ENCODE data around the gene XBP1. TPM values are rescaled to one million over a fixed set of nuclear protein-coding genes. Genes with fewer than 3 reads are reported as not detected.
"Not testable (repeated sequence)": the region's sequence is repeated elsewhere in the genome, so short reads cannot be mapped to it uniquely, and the experiment has no call there.

Gene XBP1
- polyA plus RNA-seq, 1 experiment = 205 TPM

DNA sequence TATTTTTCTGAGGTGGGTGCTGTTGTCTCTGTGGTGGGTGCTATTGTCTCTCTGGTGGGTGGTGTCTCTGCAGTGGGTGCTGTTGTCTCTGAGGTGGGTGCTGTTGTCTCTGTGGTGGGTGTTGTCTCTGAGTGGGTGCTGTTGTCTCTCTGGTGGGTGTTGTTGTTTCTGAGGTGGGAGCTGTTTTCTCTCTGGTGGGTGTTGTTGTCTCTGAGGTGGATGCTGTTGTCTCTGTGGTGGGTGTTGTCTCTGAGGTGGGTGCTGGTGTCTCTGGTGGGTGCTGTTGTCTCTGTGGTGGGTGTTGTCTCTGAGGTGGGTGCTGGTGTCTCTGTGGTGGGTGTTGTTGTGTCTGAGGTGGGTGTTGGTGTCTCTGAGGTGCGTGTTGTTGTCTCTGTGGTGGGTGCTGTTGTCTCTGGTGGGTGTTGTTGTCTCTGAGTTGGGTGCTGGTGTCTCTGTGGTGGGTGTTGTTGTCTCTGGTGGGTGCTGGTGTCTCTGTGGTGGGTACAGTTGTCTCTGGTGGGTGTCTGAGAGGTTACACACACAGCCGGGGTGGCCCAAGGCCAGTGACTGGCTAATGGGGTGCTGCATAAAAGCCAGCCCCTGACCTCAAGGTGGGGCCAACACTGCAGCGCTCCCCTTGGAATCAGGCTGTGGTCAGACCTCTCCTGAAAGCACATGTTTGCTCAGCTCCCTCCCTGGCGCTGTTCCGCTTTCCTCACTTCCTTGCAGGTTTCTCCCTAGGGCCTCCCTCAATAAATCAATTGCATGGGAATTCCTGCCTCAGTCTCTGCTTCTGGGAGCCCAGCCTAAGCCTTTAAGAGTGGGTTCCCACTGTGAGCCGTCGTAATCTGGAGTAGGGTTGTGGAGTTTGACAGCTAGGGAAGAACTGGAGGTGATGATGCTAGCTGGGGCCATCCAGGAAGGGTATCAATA, 31.0 kb upstream of the XBP1 start:
- DNase-seq (ENCODE audit: low read depth, low spot score) = no peak
- POLR2A ChIA-PET = no interaction called here
- TF ChIP-seq, protein P1, sequence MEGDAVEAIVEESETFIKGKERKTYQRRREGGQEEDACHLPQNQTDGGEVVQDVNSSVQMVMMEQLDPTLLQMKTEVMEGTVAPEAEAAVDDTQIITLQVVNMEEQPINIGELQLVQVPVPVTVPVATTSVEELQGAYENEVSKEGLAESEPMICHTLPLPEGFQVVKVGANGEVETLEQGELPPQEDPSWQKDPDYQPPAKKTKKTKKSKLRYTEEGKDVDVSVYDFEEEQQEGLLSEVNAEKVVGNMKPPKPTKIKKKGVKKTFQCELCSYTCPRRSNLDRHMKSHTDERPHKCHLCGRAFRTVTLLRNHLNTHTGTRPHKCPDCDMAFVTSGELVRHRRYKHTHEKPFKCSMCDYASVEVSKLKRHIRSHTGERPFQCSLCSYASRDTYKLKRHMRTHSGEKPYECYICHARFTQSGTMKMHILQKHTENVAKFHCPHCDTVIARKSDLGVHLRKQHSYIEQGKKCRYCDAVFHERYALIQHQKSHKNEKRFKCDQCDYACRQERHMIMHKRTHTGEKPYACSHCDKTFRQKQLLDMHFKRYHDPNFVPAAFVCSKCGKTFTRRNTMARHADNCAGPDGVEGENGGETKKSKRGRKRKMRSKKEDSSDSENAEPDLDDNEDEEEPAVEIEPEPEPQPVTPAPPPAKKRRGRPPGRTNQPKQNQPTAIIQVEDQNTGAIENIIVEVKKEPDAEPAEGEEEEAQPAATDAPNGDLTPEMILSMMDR (IDR thresholded peaks at IDR 0.05; ENCODE audit: low read depth, low read length) = no peak
- CTCF ChIA-PET = interaction anchor here (1.1 to 4.4 kb wide), 4 partner anchors 14 to 230 kb away, joined by 4 to 26 read pairs (median 6); no protein-coding TSS in a partner anchor
- Histone ChIP-seq H3K9me3 (ENCODE audit: control insufficient read depth, insufficient read depth, low read length) (peaks cover 3% of the 10 kb centered on the region; the same call in 1 of the 2 replicates), H3K27ac (ENCODE audit: low read depth, low read length) (no peak overlapping the region), H3K4me3 (ENCODE audit: low read depth, low read length) (no peak overlapping the region), H3K27me3 (ENCODE audit: control insufficient read depth, insufficient read depth, low read length) (no peaks in the 10 kb centered on the region)

DNA sequence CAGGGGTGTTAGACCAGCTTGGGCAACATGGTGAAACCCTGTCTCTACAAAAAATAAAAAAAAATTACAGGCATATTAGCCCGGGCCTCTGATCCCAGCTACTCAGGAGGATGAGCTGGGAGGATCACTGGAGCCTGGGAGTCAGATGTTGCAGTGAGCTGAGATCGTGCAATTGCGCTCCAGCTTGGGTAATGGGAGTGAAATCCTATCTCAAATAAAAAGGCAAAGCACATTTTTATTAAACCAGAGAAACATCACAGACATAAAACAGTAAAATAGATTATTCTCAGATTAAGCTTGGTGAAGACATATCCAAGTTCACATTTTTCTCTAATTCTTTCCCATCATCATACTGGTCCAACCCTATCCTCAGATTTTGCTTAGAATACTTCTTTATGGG, 30.1 kb upstream of the XBP1 start:
- Histone ChIP-seq H3K27ac (ENCODE audit: low read depth, low read length) (no peak overlapping the region), H3K9me3 (ENCODE audit: control insufficient read depth, insufficient read depth, low read length) (no peaks in the 10 kb centered on the region), H3K4me3 (ENCODE audit: low read depth, low read length) (no peak overlapping the region), H3K27me3 (ENCODE audit: control insufficient read depth, insufficient read depth, low read length) (no peaks in the 10 kb centered on the region)
- DNase-seq (ENCODE audit: low read depth, low spot score) = no peak
- POLR2A ChIA-PET = no interaction called here
- CTCF ChIA-PET = interaction anchor here (0.5 to 4.4 kb wide), 6 partner anchors 15 to 426 kb away, joined by 3 to 78 read pairs (median 6); no protein-coding TSS in a partner anchor
- TF ChIP-seq, protein P1 (IDR thresholded peaks at IDR 0.05; ENCODE audit: low read depth, low read length) = no peak

DNA sequence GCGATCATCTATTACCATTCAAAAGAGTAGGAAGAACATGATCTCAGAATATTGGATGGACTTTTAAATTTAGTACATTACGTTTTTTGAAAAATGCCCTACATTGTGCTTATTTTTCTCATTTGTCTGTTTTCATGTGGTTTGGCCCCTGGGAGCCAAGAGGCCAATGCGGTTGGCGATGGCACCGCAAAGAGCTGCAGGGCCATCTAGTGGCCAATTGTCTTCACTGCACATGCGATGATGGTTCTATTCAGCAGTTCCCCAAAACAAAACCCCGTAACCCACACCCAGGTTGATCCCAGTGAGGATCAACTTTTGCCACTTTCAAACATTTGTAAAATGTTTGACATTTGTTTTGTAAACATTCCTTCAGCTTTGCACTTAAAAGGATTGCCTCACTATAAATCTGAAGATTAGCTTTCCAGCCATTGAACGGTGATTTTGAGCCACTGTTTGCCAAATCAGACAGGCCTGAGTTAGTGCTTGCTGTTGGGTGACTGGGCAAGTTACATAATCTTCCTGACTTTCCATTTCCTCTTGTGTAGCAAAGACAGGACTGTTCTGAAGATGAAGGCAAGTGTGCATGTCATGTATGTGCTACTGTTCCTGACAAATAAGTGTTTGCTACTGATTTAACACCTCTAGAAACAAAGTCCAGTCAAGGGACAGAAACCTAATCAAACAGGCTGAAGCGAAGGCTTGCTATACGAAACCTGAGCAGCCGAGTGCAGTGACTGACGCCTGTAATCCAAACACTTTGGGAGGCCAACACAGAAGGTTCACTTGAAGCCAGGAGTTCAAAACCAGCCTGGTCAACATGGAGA, 29.2 kb upstream of the XBP1 start:
- H3K4me3 ChIP-seq (ENCODE audit: low read depth, low read length) = no peak overlapping the region
- CTCF ChIA-PET = interaction anchor here (0.6 to 4.4 kb wide), 26 partner anchors 9 to 814 kb away, joined by 3 to 78 read pairs (median 4); no protein-coding TSS in a partner anchor
- TF ChIP-seq, protein P1 (IDR thresholded peaks at IDR 0.05; ENCODE audit: low read depth, low read length) = peak; percentile 97
- no peak overlapping the region for H3K27ac ChIP-seq (ENCODE audit: low read depth, low read length)
- no peaks in the 10 kb centered on the region for H3K27me3 ChIP-seq (ENCODE audit: control insufficient read depth, insufficient read depth, low read length)
- no peaks in the 10 kb centered on the region for H3K9me3 ChIP-seq (ENCODE audit: control insufficient read depth, insufficient read depth, low read length)
- POLR2A ChIA-PET = interaction anchor here (1.0 to 2.7 kb wide), 2 partner anchors 30 to 287 kb away, joined by 3 to 11 read pairs; partner anchors contain the start of gene XBP1
- DNase-seq (ENCODE audit: low read depth, low spot score) = peak; percentile 53

DNA sequence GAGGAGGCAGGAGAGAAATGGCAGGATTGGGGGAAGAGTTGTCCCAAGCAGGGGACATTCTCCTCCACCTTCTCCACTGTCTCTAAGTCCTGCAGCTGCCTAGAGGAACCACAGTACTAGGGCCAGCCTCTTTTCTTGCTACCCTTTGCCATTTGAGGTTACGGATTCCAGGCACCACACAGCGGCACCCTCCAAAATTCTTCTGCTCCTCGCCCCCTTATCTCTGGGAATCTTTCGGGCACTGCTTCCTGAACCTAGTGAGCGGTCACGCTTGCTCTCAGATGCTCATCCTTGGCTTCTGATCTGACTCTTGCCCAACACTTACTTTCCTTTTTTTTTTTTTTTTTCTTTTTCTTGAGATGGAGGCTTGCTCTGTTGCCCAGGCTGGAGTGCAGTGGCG, 26.6 kb upstream of the XBP1 start:
- TF ChIP-seq, protein P1 (IDR thresholded peaks at IDR 0.05; ENCODE audit: low read depth, low read length) = no peak
- no peaks in the 10 kb centered on the region for H3K27me3 ChIP-seq (ENCODE audit: control insufficient read depth, insufficient read depth, low read length)
- no peak overlapping the region for H3K27ac ChIP-seq (ENCODE audit: low read depth, low read length)
- no peak for DNase-seq (ENCODE audit: low read depth, low spot score)
- POLR2A ChIA-PET = no interaction called here
- no peak overlapping the region for H3K4me3 ChIP-seq (ENCODE audit: low read depth, low read length)
- no peaks in the 10 kb centered on the region for H3K9me3 ChIP-seq (ENCODE audit: control insufficient read depth, insufficient read depth, low read length)
- CTCF ChIA-PET = interaction anchor here (0.5 kb wide), 1 partner anchor 918 kb away, joined by 4 read pairs; no protein-coding TSS in a partner anchor

DNA sequence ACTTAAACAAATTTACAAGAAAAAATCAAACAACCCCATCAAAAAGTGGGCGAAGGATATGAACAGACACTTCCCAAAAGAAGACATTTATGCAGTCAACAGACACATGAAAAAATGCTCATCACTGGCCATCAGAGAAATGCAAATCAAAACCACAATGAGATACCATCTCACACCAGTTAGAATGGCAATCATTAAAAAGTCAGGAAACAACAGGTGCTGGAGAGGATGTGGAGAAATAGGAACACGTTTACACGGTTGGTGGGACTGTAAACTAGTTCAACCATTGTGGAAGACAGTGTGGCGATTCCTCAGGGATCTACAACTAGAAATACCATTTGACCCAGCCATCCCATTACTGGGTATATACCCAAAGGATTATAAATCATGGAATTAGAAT, 26.1 kb upstream of the XBP1 start:
- H3K27me3 ChIP-seq (ENCODE audit: control insufficient read depth, insufficient read depth, low read length); CTCF ChIA-PET; POLR2A ChIA-PET; H3K27ac ChIP-seq (ENCODE audit: low read depth, low read length); DNase-seq (ENCODE audit: low read depth, low spot score); H3K4me3 ChIP-seq (ENCODE audit: low read depth, low read length); H3K9me3 ChIP-seq (ENCODE audit: control insufficient read depth, insufficient read depth, low read length): not testable (repeated sequence)

GRCh38 chr22:28824455-28824854, 24.1 kb upstream of the XBP1 start:
- CTCF ChIA-PET; H3K4me3 ChIP-seq (ENCODE audit: low read depth, low read length); H3K27ac ChIP-seq (ENCODE audit: low read depth, low read length); H3K27me3 ChIP-seq (ENCODE audit: control insufficient read depth, insufficient read depth, low read length); DNase-seq (ENCODE audit: low read depth, low spot score); POLR2A ChIA-PET; H3K9me3 ChIP-seq (ENCODE audit: control insufficient read depth, insufficient read depth, low read length): not testable (repeated sequence)

All from AG04450 (cell line).